ENCODE results near the gene MGST1. TPM values are rescaled to one million over a fixed set of nuclear protein-coding genes. Genes with fewer than 3 reads are reported as not detected.

Gene MGST1
- total and polyA plus RNA-seq, 2 experiments from 2014 or later, result 256 to 434 TPM

- Histone ChIP-seq H3K36me3 (replicated peaks; ENCODE audit: insufficient read depth, low read depth) (no peaks in the 10 kb centered on the region), H3K27ac (no peak overlapping the region), H3K4me1 (ENCODE audit: insufficient read depth) (peaks cover 4% of the 10 kb centered on the region), H3K4me2 (no peak overlapping the region), H2AFZ (no peak overlapping the region), H4K20me1 (ENCODE audit: insufficient read depth, poor library complexity, severe bottlenecking) (no peaks in the 10 kb centered on the region), H3K27me3 (no peaks in the 10 kb centered on the region), H3K9me2 (replicated peaks; ENCODE audit: insufficient read depth) (no peaks in the 10 kb centered on the region), H3K9me3 (ENCODE audit: low read depth) (no peaks in the 10 kb centered on the region), H3K4me3 (no peak overlapping the region), H3K79me2 (no peaks in the 10 kb centered on the region)
- no peak for DNase-seq (ENCODE audit: low spot score)
- TF ChIP-seq, protein P1, sequence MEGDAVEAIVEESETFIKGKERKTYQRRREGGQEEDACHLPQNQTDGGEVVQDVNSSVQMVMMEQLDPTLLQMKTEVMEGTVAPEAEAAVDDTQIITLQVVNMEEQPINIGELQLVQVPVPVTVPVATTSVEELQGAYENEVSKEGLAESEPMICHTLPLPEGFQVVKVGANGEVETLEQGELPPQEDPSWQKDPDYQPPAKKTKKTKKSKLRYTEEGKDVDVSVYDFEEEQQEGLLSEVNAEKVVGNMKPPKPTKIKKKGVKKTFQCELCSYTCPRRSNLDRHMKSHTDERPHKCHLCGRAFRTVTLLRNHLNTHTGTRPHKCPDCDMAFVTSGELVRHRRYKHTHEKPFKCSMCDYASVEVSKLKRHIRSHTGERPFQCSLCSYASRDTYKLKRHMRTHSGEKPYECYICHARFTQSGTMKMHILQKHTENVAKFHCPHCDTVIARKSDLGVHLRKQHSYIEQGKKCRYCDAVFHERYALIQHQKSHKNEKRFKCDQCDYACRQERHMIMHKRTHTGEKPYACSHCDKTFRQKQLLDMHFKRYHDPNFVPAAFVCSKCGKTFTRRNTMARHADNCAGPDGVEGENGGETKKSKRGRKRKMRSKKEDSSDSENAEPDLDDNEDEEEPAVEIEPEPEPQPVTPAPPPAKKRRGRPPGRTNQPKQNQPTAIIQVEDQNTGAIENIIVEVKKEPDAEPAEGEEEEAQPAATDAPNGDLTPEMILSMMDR (IDR thresholded peaks at IDR 0.05; ENCODE audit: poor library complexity), result no peak
- no peak for TF ChIP-seq EZH2 (IDR thresholded peaks at IDR 0.05; ENCODE audit: borderline replicate concordance)
- TF ChIP-seq EZH2phosphoT487 (IDR thresholded peaks at IDR 0.05; ENCODE audit: low read depth, severe bottlenecking, unreplicated experiment), result no peak
- WGBS (ENCODE audit: low lambda C conversion rate, missing lambda C conversion rate), result 89% methylated on average over 1 of the region's 1 CpG
Measured at GRCh38 chr12:16310934-16311333, 36.5 kb upstream of the MGST1 start.

DNA sequence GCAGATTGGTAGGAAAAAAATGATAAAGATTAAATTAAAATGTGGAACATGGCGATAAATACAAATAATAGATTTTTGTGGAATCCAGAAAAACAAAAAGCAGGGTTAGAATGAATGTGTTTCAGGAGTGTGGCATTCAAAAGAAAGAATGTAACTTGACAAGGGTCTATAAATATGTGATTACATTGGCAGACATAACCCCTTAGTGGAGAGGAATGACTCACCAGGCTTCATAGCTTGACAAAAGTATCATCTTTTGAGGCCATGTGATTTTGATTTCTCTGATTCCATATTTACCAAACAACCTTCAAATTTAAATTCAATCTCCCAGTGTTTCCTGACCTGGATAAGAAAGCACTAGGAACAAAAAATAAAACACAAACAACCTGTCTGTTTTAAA, 24.4 kb upstream of the MGST1 start:
- Histone ChIP-seq H3K4me3 (no peak overlapping the region), H3K79me2 (no peaks in the 10 kb centered on the region), H3K27me3 (no peaks in the 10 kb centered on the region), H3K36me3 (replicated peaks; ENCODE audit: insufficient read depth, low read depth) (no peaks in the 10 kb centered on the region), H3K27ac (no peak overlapping the region), H2AFZ (no peak overlapping the region), H3K9me2 (replicated peaks; ENCODE audit: insufficient read depth) (no peaks in the 10 kb centered on the region), H3K4me2 (no peak overlapping the region), H3K9me3 (ENCODE audit: low read depth) (no peaks in the 10 kb centered on the region), H3K4me1 (ENCODE audit: insufficient read depth) (peaks cover 19% of the 10 kb centered on the region), H4K20me1 (ENCODE audit: insufficient read depth, poor library complexity, severe bottlenecking) (no peaks in the 10 kb centered on the region)
- WGBS (ENCODE audit: low lambda C conversion rate, missing lambda C conversion rate), result 88% methylated on average over 1 of the region's 1 CpG
- TF ChIP-seq, protein P1 (IDR thresholded peaks at IDR 0.05; ENCODE audit: poor library complexity), result no peak
- TF ChIP-seq EZH2 (IDR thresholded peaks at IDR 0.05; ENCODE audit: borderline replicate concordance), result no peak
- no peak for TF ChIP-seq EZH2phosphoT487 (IDR thresholded peaks at IDR 0.05; ENCODE audit: low read depth, severe bottlenecking, unreplicated experiment)
- DNase-seq (ENCODE audit: low spot score), result no peak

DNA sequence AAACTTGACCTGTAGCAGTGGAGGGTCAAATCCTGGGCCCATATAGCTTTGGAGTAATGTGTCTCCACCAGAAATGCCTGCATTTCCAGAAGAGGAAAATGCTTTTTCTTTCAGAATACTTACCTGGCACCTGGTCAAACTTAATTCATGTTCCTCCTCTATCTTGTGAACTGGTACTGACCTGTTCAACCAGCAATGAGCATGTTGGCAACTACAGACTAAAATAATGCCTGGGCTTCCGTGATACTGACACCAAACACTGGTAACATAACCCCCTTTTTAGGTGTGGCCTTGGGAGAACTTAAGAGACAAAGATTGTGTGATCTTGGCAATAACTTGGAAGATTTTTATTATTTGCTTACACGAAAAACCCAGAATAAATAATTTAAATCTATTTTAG, 23.8 kb upstream of the MGST1 start:
- DNase-seq (ENCODE audit: low spot score), result no peak
- WGBS (ENCODE audit: low lambda C conversion rate, missing lambda C conversion rate), result 76% methylated on average over 2 of the region's 2 CpGs
- Histone ChIP-seq H4K20me1 (ENCODE audit: insufficient read depth, poor library complexity, severe bottlenecking) (no peaks in the 10 kb centered on the region), H2AFZ (no peak overlapping the region), H3K27me3 (no peaks in the 10 kb centered on the region), H3K4me1 (ENCODE audit: insufficient read depth) (peaks cover 19% of the 10 kb centered on the region), H3K4me3 (no peak overlapping the region), H3K9me3 (ENCODE audit: low read depth) (no peaks in the 10 kb centered on the region), H3K27ac (no peak overlapping the region), H3K4me2 (no peak overlapping the region), H3K79me2 (no peaks in the 10 kb centered on the region), H3K9me2 (replicated peaks; ENCODE audit: insufficient read depth) (no peaks in the 10 kb centered on the region), H3K36me3 (replicated peaks; ENCODE audit: insufficient read depth, low read depth) (no peaks in the 10 kb centered on the region)
- no peak for TF ChIP-seq EZH2phosphoT487 (IDR thresholded peaks at IDR 0.05; ENCODE audit: low read depth, severe bottlenecking, unreplicated experiment)
- TF ChIP-seq, protein P1 (IDR thresholded peaks at IDR 0.05; ENCODE audit: poor library complexity), result no peak
- TF ChIP-seq EZH2 (IDR thresholded peaks at IDR 0.05; ENCODE audit: borderline replicate concordance), result no peak

DNA sequence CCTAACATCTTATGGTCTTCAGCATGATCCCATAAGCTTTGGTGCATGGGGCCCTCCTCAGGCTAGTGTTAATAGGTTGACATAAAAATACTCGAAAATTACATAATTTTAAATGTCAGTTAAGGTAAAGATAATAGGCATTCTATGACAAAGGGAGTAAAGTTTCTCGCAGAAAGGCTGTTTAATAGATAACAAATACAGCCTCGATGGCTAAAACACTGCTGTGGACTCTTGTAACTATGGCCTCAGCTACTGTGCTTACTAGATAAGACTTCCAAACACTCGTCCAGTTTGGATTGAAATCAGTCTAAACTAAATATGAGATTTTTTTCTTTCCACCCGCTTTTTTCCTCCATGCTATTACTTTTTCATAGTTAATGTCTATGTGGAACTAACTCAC, 23.2 kb upstream of the MGST1 start:
- TF ChIP-seq EZH2phosphoT487 (IDR thresholded peaks at IDR 0.05; ENCODE audit: low read depth, severe bottlenecking, unreplicated experiment) (no peak), EZH2 (IDR thresholded peaks at IDR 0.05; ENCODE audit: borderline replicate concordance) (no peak)
- TF ChIP-seq, protein P1 (IDR thresholded peaks at IDR 0.05; ENCODE audit: poor library complexity), result no peak
- no peaks in the 10 kb centered on the region for H3K27me3 ChIP-seq
- H4K20me1 ChIP-seq (ENCODE audit: insufficient read depth, poor library complexity, severe bottlenecking), result no peaks in the 10 kb centered on the region
- H3K79me2 ChIP-seq, result no peaks in the 10 kb centered on the region
- DNase-seq (ENCODE audit: low spot score), result peak; percentile 20
- peaks cover 19% of the 10 kb centered on the region for H3K4me1 ChIP-seq (ENCODE audit: insufficient read depth)
- WGBS (ENCODE audit: low lambda C conversion rate, missing lambda C conversion rate), result 56% methylated on average over 5 of the region's 5 CpGs
- peak overlapping the region; percentile 18 for H3K27ac ChIP-seq
- H2AFZ ChIP-seq, result no peak overlapping the region
- H3K9me3 ChIP-seq (ENCODE audit: low read depth), result no peaks in the 10 kb centered on the region
- H3K4me2 ChIP-seq, result peak overlapping the region; percentile 50
- no peak overlapping the region for H3K4me3 ChIP-seq
- H3K36me3 ChIP-seq (replicated peaks; ENCODE audit: insufficient read depth, low read depth), result no peaks in the 10 kb centered on the region
- no peaks in the 10 kb centered on the region for H3K9me2 ChIP-seq (replicated peaks; ENCODE audit: insufficient read depth)
